ENCODE measurements around the gene NF1. TPM values are rescaled to one million over a fixed set of nuclear protein-coding genes. Genes with fewer than 3 reads are reported as not detected.
"Not testable (repeated sequence)": the region's sequence is repeated elsewhere in the genome, so short reads cannot be mapped to it uniquely, and the experiment has no call there.

Gene NF1
- total RNA-seq, 2 donors from 2014 or later: 38.5 to 49.1 TPM

- Histone ChIP-seq H3K4me3 (no peak overlapping the region), H3K27me3 (no peaks in the 10 kb centered on the region), H3K4me1 (no peaks in the 10 kb centered on the region), H3K27ac (no peak overlapping the region), H3K36me3 (no peaks in the 10 kb centered on the region), H3K9ac (ENCODE audit: low read depth in 2 of 2, low read length in 2 of 2) (no peak overlapping the region), H3K9me3 (no peaks in the 10 kb centered on the region)
- TF ChIP-seq CTCF (IDR thresholded peaks at IDR 0.05): no peak
- intact Hi-C loops (cut with DNase I): no loop called here
- no peak for DNase-seq
Observed at GRCh38 chr17:31105991-31106390, 11.2 kb downstream of the NF1 start.

GRCh38 chr17:31111183-31111582 lies 16.4 kb downstream of the NF1 start:
- no peaks in the 10 kb centered on the region for H3K27me3 ChIP-seq
- no peaks in the 10 kb centered on the region for H3K4me1 ChIP-seq
- H3K4me3 ChIP-seq: no peak overlapping the region
- no peak overlapping the region for H3K9ac ChIP-seq (ENCODE audit: low read depth in 2 of 2, low read length in 2 of 2)
- TF ChIP-seq CTCF (IDR thresholded peaks at IDR 0.05): no peak
- H3K27ac ChIP-seq: no peak overlapping the region
- H3K36me3 ChIP-seq: no peaks in the 10 kb centered on the region
- no peak for DNase-seq
- no peaks in the 10 kb centered on the region for H3K9me3 ChIP-seq
- intact Hi-C loops (cut with DNase I): no loop called here

GRCh38 chr17:31112001-31112661 lies 17.4 kb downstream of the NF1 start:
- H3K27ac ChIP-seq: no peak overlapping the region
- H3K9ac ChIP-seq (ENCODE audit: low read depth in 2 of 2, low read length in 2 of 2): no peak overlapping the region
- intact Hi-C loops (cut with DNase I): no loop called here
- H3K4me1 ChIP-seq: no peaks in the 10 kb centered on the region
- no peak for TF ChIP-seq CTCF (IDR thresholded peaks at IDR 0.05)
- no peaks in the 10 kb centered on the region for H3K36me3 ChIP-seq
- no peak for DNase-seq
- no peak overlapping the region for H3K4me3 ChIP-seq
- H3K9me3 ChIP-seq: no peaks in the 10 kb centered on the region
- no peaks in the 10 kb centered on the region for H3K27me3 ChIP-seq

- H3K4me3 ChIP-seq; H3K36me3 ChIP-seq; DNase-seq; H3K9ac ChIP-seq (ENCODE audit: low read depth in 2 of 2, low read length in 2 of 2); H3K27ac ChIP-seq; H3K4me1 ChIP-seq; H3K27me3 ChIP-seq; intact Hi-C loops (cut with DNase I); H3K9me3 ChIP-seq: not testable (repeated sequence)
Observed at GRCh38 chr17:31113368-31113767, 18.6 kb downstream of the NF1 start.

- Histone ChIP-seq H3K36me3 (no peaks in the 10 kb centered on the region), H3K4me1 (no peaks in the 10 kb centered on the region), H3K9me3 (no peaks in the 10 kb centered on the region), H3K4me3 (no peak overlapping the region), H3K27ac (no peak overlapping the region), H3K27me3 (no peaks in the 10 kb centered on the region), H3K9ac (ENCODE audit: low read depth in 2 of 2, low read length in 2 of 2) (no peak overlapping the region)
- no peak for TF ChIP-seq CTCF (IDR thresholded peaks at IDR 0.05)
- DNase-seq: no peak
- intact Hi-C loops (cut with DNase I): no loop called here
Observed at GRCh38 chr17:31113939-31114338, 19.2 kb downstream of the NF1 start.

GRCh38 chr17:31114956-31115555 lies 20.3 kb downstream of the NF1 start:
- H3K9me3 ChIP-seq: no peaks in the 10 kb centered on the region
- no peaks in the 10 kb centered on the region for H3K27me3 ChIP-seq
- H3K9ac ChIP-seq (ENCODE audit: low read depth in 2 of 2, low read length in 2 of 2): no peak overlapping the region
- H3K4me3 ChIP-seq: no peak overlapping the region
- intact Hi-C loops (cut with DNase I): no loop called here
- DNase-seq: no peak
- TF ChIP-seq CTCF (IDR thresholded peaks at IDR 0.05): no peak
- no peaks in the 10 kb centered on the region for H3K4me1 ChIP-seq
- H3K27ac ChIP-seq: no peak overlapping the region
- H3K36me3 ChIP-seq: no peaks in the 10 kb centered on the region

Measured in colonic mucosa (tissue), 4 donors.